ENCODE measurements around the gene TRAF7.

The TRAF7 gene

GRCh38 chr16:2205104-2205966, 49.8 kb downstream of the TRAF7 start, which contains the start of gene MLST8:
Gene MLST8, plus strand, starts transcription at chr16:2205454. Its CDS starts 632 bp downstream, at chr16:2206086.
- peak; percentile 96 for DNase-seq

DNA sequence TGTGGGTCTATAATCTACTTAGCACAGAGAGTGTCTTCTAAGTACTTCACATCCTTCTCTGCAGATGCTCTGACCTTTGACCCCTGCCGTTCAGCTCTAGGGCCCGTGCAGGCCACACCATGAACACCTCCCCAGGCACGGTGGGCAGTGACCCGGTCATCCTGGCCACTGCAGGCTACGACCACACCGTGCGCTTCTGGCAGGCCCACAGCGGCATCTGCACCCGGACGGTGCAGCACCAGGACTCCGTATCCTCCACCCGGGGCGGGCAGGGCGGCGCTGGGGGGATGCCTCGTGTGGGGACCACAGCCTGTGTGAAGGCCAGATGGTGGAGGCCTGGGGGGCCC, 50.4 kb downstream of the TRAF7 start:
- no peak for DNase-seq

DNA sequence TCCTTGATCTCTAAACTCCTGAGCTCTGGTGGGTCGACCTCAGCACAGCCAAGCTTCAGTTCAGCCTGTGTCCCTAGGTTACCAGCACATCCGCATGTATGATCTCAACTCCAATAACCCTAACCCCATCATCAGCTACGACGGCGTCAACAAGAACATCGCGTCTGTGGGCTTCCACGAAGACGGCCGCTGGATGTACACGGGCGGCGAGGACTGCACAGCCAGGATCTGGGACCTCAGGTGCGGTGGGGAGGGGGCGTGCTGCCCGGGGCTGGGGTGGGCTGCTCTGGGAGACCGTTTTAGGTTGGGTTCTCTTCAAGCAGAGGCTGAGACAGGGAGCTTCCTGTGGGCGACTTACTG, 50.8 kb downstream of the TRAF7 start:
- no peak for DNase-seq

GRCh38 chr16:2206780-2207433, 51.3 kb downstream of the TRAF7 start:
- DNase-seq, result no peak

DNA sequence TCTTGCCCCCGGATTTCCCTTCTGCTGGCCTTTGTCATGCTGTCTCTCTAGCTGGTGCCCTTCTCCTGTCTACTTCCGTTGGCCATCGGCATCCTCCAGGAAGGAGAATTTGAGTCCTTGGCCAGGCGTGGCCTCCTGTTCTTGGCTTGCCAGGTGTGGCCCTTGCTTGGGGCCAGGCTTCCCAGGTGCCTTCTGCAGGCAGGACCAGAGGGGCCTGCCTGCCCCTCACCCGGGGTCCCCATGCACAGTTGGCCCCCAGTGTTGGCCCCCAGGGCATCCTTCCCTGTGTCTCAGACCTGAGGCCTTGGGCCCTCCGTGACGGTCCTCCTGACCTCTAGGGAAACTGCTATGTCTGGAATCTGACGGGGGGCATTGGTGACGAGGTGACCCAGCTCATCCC, 52.3 kb downstream of the TRAF7 start:
- no peak for DNase-seq

- no peak for DNase-seq
Measured at GRCh38 chr16:2208308-2208707, 52.7 kb downstream of the TRAF7 start.

DNA sequence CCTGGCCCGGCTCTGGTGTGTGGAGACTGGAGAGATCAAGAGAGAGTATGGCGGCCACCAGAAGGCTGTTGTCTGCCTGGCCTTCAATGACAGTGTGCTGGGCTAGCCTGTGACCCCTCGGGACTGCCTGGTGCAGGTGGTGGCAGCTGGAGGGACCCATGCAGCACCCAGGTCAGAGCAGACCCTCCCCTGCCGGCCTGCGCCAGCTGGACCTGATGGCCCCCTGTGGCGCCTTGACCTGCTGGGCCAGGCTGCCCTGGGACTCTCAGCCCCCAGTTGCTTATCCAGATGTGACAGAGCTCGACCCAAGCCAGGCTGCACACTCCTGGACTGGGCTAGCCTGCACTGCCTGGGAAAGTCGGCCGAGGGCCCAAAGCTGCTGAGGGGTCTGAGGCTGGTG, 53.2 kb downstream of the TRAF7 start:
- DNase-seq, result no peak

- no peak for DNase-seq
Measured at GRCh38 chr16:2209258-2210008, 53.9 kb downstream of the TRAF7 start.

DNA sequence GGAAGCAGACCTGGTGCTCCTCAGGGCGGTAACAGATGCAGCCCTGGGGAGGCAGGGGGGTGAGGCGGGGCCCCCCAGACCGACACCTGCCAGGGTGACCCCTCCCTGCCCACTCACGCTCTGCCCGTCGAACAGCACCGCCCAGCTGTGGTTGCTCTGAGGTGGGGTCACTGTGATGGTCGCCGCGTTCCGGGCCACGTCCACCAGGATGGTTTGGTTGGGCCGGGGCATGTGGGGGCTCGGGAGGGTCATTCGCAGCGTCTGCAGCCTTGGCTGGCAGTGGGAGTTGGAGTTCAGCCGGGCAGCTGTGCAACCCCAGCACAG, 54.4 kb downstream of the TRAF7 start:
- no peak for DNase-seq

GRCh38 chr16:2210386-2211365, 55.1 kb downstream of the TRAF7 start, which contains the start of gene BRICD5:
Gene BRICD5, minus strand, starts transcription at chr16:2210863. Its CDS starts 30 bp downstream, at chr16:2210833.
- no peak for DNase-seq

GRCh38 chr16:2211923-2212347, 56.4 kb downstream of the TRAF7 start:
- DNase-seq, result no peak

DNA sequence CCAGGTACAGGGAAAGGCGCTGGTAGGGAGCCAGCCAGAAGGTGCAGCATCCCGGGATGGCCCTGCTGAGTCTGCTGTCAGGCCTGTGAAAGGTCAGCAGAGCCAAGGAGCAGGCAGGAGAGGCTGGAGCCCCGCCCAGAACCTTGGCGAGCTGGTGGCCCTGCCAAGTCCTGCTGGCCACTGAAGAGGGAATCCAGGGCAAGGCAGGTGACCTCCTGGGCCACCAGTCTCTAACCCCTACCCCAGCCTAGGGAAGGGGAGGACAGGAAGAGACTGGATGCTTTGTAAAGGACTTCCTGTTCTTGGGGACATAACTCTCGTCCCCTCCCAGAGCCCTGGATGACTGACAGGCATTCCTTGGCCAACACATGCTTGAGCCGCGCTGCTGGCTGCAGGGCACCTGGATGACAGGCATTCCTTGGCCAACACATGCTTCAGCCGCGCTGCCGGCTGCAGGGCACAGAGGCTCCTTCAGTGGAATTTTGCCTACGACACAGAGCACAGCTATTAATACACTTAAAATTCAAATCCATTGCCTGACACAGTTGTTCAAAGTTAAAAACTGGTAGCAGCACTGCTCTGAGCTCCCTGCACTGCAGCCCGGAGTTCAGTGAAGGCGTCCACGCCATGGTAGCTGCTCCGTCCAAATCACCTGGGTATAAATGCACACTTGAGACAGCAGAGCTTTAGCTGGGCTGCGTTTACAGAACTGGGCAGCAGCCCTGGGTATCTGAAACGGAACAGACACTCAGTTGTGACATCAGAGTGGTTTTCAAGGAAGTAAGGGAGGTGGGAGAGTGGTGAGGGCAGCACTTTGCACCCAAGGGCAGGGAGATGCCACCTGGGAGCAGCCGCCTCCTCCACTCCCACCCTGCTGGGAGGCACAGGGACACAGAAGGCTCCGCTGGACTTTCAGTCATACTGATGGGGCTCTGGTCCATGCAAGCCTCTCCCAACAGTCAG, 57.1 kb downstream of the TRAF7 start:
- no peak for DNase-seq

DNA sequence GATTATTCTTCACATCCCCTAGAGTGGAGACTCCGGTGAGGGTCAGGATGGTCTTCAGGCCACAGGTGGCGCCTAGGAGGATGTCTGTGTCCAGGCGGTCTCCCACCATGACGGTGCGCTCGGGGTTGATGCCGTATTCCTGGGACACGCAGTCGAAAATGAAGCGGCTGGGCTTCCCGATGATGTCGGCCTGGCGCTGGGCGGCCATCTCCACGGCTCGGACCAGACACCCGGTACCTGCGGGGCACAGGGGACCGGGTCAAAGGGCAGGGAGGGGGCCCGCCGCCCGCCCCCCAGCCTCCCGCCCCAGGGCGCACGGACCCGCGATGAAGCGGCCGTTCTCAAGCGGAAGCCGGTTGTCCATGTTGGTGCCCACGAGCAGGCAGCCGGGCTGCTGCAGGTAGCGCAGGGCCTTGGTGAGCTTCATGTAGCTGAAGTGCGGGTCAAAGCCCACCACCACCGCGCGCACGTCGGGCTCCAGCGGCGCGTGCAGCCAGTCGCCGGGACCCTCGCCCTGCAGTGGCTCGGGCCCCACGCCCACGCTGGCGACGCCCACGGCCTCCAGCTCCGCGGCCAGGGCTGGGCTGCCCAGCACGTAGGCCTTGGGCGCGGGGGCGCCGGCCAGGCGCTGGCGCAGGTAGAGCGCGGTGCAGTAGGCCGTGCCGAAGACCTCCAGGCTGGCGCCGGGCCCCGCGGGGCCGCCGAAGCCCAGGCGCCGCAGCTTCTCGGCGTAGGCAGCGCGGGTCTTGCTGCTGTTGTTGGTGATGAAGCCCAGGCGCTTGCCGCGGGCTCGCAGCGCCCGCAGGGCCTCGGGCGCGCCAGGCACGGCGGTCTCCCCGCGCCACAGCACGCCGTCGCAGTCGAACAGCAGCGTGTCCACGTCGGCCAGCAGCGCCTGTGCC, 58.5 kb downstream of the TRAF7 start:
- no peak for DNase-seq

GRCh38 chr16:2214719-2214968, 59.1 kb downstream of the TRAF7 start, which contains the start of gene PGP:
Gene PGP, minus strand, starts transcription at chr16:2214840. Its CDS starts 63 bp downstream, at chr16:2214777.
- DNase-seq, result no peak

DNA sequence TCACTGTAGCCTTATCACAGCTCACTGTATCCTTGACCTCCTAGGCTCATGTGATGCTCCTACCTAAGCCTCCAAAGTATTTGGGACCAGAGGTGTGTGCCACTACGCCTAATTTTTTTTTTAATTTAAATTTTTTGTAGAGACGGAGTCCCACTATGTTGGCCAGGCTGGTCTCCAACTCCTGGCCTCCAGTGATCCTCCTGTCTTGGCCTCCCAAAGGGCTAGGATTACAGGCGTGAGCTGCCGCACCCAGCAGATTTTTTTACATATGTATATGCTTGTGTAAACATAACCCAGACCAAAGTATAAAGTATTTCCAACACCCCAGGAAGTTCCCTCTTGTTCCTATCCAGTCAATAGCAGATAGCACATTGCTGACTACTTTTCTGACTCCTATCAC, 60.7 kb downstream of the TRAF7 start:
- no peak for DNase-seq

DNA sequence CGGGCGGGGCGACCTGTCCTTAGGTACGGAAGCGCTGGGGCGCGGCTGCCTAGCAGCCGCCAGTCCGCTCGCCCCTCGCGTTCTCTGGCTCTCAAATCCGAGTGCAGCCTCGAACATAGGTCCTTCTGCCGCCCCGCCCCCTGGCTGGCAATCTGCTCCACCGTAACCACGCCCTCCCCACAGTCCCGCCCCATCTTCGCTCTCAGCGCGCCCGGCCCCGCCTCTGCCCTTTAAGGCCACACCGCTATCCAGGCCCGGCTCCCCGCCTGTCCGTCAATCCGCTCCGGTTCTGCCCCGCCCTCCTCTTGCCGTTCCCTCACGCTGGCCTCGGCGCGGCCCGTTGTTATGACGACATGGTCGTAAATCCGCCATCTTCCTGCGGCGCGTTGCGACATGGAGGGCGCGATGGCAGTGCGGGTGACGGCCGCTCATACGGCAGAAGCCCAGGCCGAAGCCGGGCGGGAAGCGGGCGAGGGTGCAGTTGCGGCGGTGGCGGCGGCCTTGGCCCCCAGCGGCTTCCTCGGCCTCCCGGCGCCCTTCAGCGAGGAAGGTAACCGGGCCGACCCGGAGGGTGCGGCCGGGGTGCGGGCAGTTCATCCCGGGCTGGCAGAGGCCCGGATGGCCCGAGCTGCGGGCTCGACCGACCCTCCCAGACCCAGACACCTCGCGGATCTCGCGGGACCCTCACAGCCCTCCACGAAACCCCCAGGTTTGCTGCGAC, 67.8 kb downstream of the TRAF7 start, which contains the start of gene E4F1:
Gene E4F1, plus strand, starts transcription at position 371 of the 721 bp plus-strand sequence. Its CDS starts 23 bp downstream, at position 394.
- DNase-seq, result peak; percentile 99

DNA sequence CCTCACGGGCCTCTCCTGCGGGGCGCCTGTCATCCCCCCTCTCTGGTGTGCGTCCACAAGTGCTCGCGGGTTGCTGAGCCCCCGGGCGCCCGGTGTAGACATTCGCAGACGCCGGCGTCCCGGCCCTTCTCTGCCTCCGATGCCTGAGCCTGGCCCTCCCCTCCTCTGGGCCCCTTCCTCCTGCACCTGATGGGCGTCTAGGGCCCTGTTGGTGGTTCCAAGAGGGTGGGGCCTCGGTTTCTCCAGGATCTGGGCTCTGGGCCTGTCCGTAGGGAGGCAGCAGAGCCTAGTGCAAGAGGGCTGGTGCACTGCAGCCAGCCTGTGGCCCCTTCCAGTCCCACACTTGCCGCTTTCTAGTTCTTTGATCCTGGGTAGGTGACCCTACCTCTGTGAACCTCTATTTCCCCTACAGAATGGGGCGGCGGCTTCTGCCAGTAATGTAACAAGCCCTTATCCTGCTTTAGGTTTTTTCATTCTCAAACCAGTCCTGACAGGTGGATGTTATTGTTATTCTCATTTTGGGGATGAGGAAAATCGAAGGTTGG, 68.4 kb downstream of the TRAF7 start:
- no peak for DNase-seq

DNA sequence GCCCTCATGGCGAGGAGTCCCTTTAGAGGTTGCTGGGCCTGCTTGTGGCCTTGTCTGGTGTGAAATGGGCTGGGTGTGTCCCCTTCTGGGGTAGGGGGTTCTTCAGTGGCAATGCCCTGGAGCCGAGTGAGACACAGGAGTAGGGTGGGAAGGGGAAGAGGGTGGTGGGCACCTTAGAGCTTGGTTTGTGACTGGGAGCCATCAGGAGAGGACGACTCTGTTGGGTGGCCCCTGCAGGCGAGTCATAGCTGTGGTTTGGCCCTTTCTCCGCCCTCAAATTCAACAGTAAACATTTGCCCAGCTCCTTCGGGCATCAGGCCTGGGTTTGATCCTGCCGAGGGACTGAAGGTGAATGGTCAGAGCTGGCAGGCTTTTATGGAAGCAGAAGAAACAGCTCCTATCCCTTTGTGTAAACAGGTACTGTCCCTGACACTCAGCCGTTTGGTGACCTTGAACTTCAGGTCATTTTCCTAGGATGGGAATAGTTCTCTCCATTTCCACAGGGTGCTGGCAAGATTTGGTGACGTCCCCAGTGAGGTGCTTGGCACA, 70.7 kb downstream of the TRAF7 start:
- DNase-seq, result no peak

DNA sequence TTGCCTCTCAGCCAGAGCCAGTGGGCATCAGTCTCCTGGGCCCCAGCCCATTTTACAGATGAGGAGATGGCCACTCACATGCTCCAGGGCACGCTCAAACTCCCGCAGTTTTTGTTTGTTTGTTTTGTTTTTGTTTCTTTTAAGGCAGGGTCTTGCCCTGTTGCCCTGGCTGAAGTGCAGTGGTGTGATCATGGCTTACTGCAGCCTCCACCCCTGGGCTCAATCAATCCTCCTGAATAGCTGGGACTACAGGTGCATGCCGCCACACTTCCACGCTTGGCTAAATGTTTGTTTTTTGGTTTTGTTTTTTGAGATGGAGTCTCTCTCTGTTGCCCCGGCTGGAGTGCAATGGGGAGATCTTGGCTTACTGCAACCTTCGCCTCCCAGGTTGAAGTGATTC, 71.3 kb downstream of the TRAF7 start:
- no peak for DNase-seq
